Measurements from ENCODE around the gene SMAD2.

Gene SMAD2

GRCh38 chr18:47793609-47794008 is 136.8 kb downstream of the SMAD2 start:
- no peak for DNase-seq
- Histone ChIP-seq H3K27ac (ENCODE audit: insufficient read depth, low read length, poor library complexity, severe bottlenecking) (no peak overlapping the region), H3K4me1 (ENCODE audit: control insufficient read depth, insufficient read depth, low read length, poor library complexity, severe bottlenecking) (no peaks in the 10 kb centered on the region), H3K27me3 (replicated peaks; ENCODE audit: control insufficient read depth, insufficient read depth, low read length, poor library complexity, severe bottlenecking) (no peaks in the 10 kb centered on the region), H3K9me3 (ENCODE audit: control insufficient read depth, low read length) (no peaks in the 10 kb centered on the region), H3K36me3 (ENCODE audit: control insufficient read depth, insufficient read depth, low read length) (no peaks in the 10 kb centered on the region), H3K4me3 (ENCODE audit: insufficient read depth, low read depth, low read length, poor library complexity, severe bottlenecking) (no peak overlapping the region)

- H3K4me1 ChIP-seq (ENCODE audit: control insufficient read depth, insufficient read depth, low read length, poor library complexity, severe bottlenecking), result no peaks in the 10 kb centered on the region
- no peak overlapping the region for H3K27ac ChIP-seq (ENCODE audit: insufficient read depth, low read length, poor library complexity, severe bottlenecking)
- no peaks in the 10 kb centered on the region for H3K27me3 ChIP-seq (replicated peaks; ENCODE audit: control insufficient read depth, insufficient read depth, low read length, poor library complexity, severe bottlenecking)
Observed at GRCh38 chr18:47791461-47791985, 138.9 kb downstream of the SMAD2 start.

GRCh38 chr18:47790036-47790435 is 140.4 kb downstream of the SMAD2 start:
- Histone ChIP-seq H3K9me3 (ENCODE audit: control insufficient read depth, low read length) (no peaks in the 10 kb centered on the region), H3K27ac (ENCODE audit: insufficient read depth, low read length, poor library complexity, severe bottlenecking) (no peak overlapping the region), H3K4me3 (ENCODE audit: insufficient read depth, low read depth, low read length, poor library complexity, severe bottlenecking) (no peak overlapping the region), H3K36me3 (ENCODE audit: control insufficient read depth, insufficient read depth, low read length) (no peaks in the 10 kb centered on the region), H3K4me1 (ENCODE audit: control insufficient read depth, insufficient read depth, low read length, poor library complexity, severe bottlenecking) (no peaks in the 10 kb centered on the region), H3K27me3 (replicated peaks; ENCODE audit: control insufficient read depth, insufficient read depth, low read length, poor library complexity, severe bottlenecking) (no peaks in the 10 kb centered on the region)
- no peak for DNase-seq

More at GRCh38 chr18:47791461-47791985, 138.9 kb downstream of the SMAD2 start:
- Histone ChIP-seq H3K9me3 (ENCODE audit: control insufficient read depth, low read length) (no peaks in the 10 kb centered on the region), H3K36me3 (ENCODE audit: control insufficient read depth, insufficient read depth, low read length) (no peaks in the 10 kb centered on the region), H3K4me3 (ENCODE audit: insufficient read depth, low read depth, low read length, poor library complexity, severe bottlenecking) (no peak overlapping the region)
- DNase-seq, result no peak

GRCh38 chr18:47788621-47789020 is 141.8 kb downstream of the SMAD2 start:
- H3K4me1 ChIP-seq (ENCODE audit: control insufficient read depth, insufficient read depth, low read length, poor library complexity, severe bottlenecking), result no peaks in the 10 kb centered on the region
- no peak overlapping the region for H3K27ac ChIP-seq (ENCODE audit: insufficient read depth, low read length, poor library complexity, severe bottlenecking)
- no peaks in the 10 kb centered on the region for H3K27me3 ChIP-seq (replicated peaks; ENCODE audit: control insufficient read depth, insufficient read depth, low read length, poor library complexity, severe bottlenecking)
- H3K36me3 ChIP-seq (ENCODE audit: control insufficient read depth, insufficient read depth, low read length), result no peaks in the 10 kb centered on the region
- no peak for DNase-seq
- H3K4me3 ChIP-seq (ENCODE audit: insufficient read depth, low read depth, low read length, poor library complexity, severe bottlenecking), result no peak overlapping the region
- peaks cover 3% of the 10 kb centered on the region for H3K9me3 ChIP-seq (ENCODE audit: control insufficient read depth, low read length)

- Histone ChIP-seq H3K4me3 (ENCODE audit: insufficient read depth, low read depth, low read length, poor library complexity, severe bottlenecking) (no peak overlapping the region), H3K27me3 (replicated peaks; ENCODE audit: control insufficient read depth, insufficient read depth, low read length, poor library complexity, severe bottlenecking) (no peaks in the 10 kb centered on the region), H3K36me3 (ENCODE audit: control insufficient read depth, insufficient read depth, low read length) (no peaks in the 10 kb centered on the region), H3K4me1 (ENCODE audit: control insufficient read depth, insufficient read depth, low read length, poor library complexity, severe bottlenecking) (no peaks in the 10 kb centered on the region), H3K27ac (ENCODE audit: insufficient read depth, low read length, poor library complexity, severe bottlenecking) (no peak overlapping the region), H3K9me3 (ENCODE audit: control insufficient read depth, low read length) (peaks cover 3% of the 10 kb centered on the region)
- no peak for DNase-seq
Observed at GRCh38 chr18:47781561-47781960, 148.9 kb downstream of the SMAD2 start.

- H3K36me3 ChIP-seq (ENCODE audit: control insufficient read depth, insufficient read depth, low read length), result no peaks in the 10 kb centered on the region
- H3K4me1 ChIP-seq (ENCODE audit: control insufficient read depth, insufficient read depth, low read length, poor library complexity, severe bottlenecking), result no peaks in the 10 kb centered on the region
- no peak overlapping the region for H3K27ac ChIP-seq (ENCODE audit: insufficient read depth, low read length, poor library complexity, severe bottlenecking)
- H3K9me3 ChIP-seq (ENCODE audit: control insufficient read depth, low read length), result peaks cover 3% of the 10 kb centered on the region
- no peaks in the 10 kb centered on the region for H3K27me3 ChIP-seq (replicated peaks; ENCODE audit: control insufficient read depth, insufficient read depth, low read length, poor library complexity, severe bottlenecking)
- no peak for DNase-seq
- no peak overlapping the region for H3K4me3 ChIP-seq (ENCODE audit: insufficient read depth, low read depth, low read length, poor library complexity, severe bottlenecking)
Observed at GRCh38 chr18:47780011-47780725, 150.3 kb downstream of the SMAD2 start.

GRCh38 chr18:47779381-47779780 is 151.1 kb downstream of the SMAD2 start:
- Histone ChIP-seq H3K4me3 (ENCODE audit: insufficient read depth, low read depth, low read length, poor library complexity, severe bottlenecking) (no peak overlapping the region), H3K27me3 (replicated peaks; ENCODE audit: control insufficient read depth, insufficient read depth, low read length, poor library complexity, severe bottlenecking) (no peaks in the 10 kb centered on the region), H3K9me3 (ENCODE audit: control insufficient read depth, low read length) (peaks cover 3% of the 10 kb centered on the region), H3K27ac (ENCODE audit: insufficient read depth, low read length, poor library complexity, severe bottlenecking) (no peak overlapping the region), H3K36me3 (ENCODE audit: control insufficient read depth, insufficient read depth, low read length) (no peaks in the 10 kb centered on the region), H3K4me1 (ENCODE audit: control insufficient read depth, insufficient read depth, low read length, poor library complexity, severe bottlenecking) (no peaks in the 10 kb centered on the region)
- no peak for DNase-seq

GRCh38 chr18:47777626-47778025 is 152.8 kb downstream of the SMAD2 start:
- Histone ChIP-seq H3K9me3 (ENCODE audit: control insufficient read depth, low read length) (no peaks in the 10 kb centered on the region), H3K36me3 (ENCODE audit: control insufficient read depth, insufficient read depth, low read length) (no peaks in the 10 kb centered on the region), H3K4me3 (ENCODE audit: insufficient read depth, low read depth, low read length, poor library complexity, severe bottlenecking) (no peak overlapping the region), H3K27ac (ENCODE audit: insufficient read depth, low read length, poor library complexity, severe bottlenecking) (no peak overlapping the region), H3K27me3 (replicated peaks; ENCODE audit: control insufficient read depth, insufficient read depth, low read length, poor library complexity, severe bottlenecking) (no peaks in the 10 kb centered on the region), H3K4me1 (ENCODE audit: control insufficient read depth, insufficient read depth, low read length, poor library complexity, severe bottlenecking) (no peaks in the 10 kb centered on the region)
- no peak for DNase-seq

GRCh38 chr18:47775961-47776360 is 154.5 kb downstream of the SMAD2 start:
- DNase-seq, result no peak
- Histone ChIP-seq H3K9me3 (ENCODE audit: control insufficient read depth, low read length) (no peaks in the 10 kb centered on the region), H3K36me3 (ENCODE audit: control insufficient read depth, insufficient read depth, low read length) (no peaks in the 10 kb centered on the region), H3K27me3 (replicated peaks; ENCODE audit: control insufficient read depth, insufficient read depth, low read length, poor library complexity, severe bottlenecking) (no peaks in the 10 kb centered on the region), H3K27ac (ENCODE audit: insufficient read depth, low read length, poor library complexity, severe bottlenecking) (no peak overlapping the region), H3K4me3 (ENCODE audit: insufficient read depth, low read depth, low read length, poor library complexity, severe bottlenecking) (no peak overlapping the region), H3K4me1 (ENCODE audit: control insufficient read depth, insufficient read depth, low read length, poor library complexity, severe bottlenecking) (no peaks in the 10 kb centered on the region)

- H3K27ac ChIP-seq (ENCODE audit: insufficient read depth, low read length, poor library complexity, severe bottlenecking), result no peak overlapping the region
- no peak overlapping the region for H3K4me3 ChIP-seq (ENCODE audit: insufficient read depth, low read depth, low read length, poor library complexity, severe bottlenecking)
- DNase-seq, result no peak
- H3K36me3 ChIP-seq (ENCODE audit: control insufficient read depth, insufficient read depth, low read length), result no peaks in the 10 kb centered on the region
- no peaks in the 10 kb centered on the region for H3K4me1 ChIP-seq (ENCODE audit: control insufficient read depth, insufficient read depth, low read length, poor library complexity, severe bottlenecking)
- H3K27me3 ChIP-seq (replicated peaks; ENCODE audit: control insufficient read depth, insufficient read depth, low read length, poor library complexity, severe bottlenecking), result no peaks in the 10 kb centered on the region
- H3K9me3 ChIP-seq (ENCODE audit: control insufficient read depth, low read length), result no peaks in the 10 kb centered on the region
Observed at GRCh38 chr18:47773931-47774330, 156.5 kb downstream of the SMAD2 start.

Measured in effector memory CD4-positive, alpha-beta T cell (primary cell).